Ovary (tissue), 3 donors: Measurements from ENCODE around the gene SLC24A4.

Experiments
- CTCF ChIP-seq, 3 donors: fragments of 450-650 bp in 2 of 3; fragments of 200-600 bp in 1 of 3; IDR thresholded peaks; one replicate each; pipeline versions ENCODE4 v1.5.1 to v1.8.0; 2016 to 2022; ENCODE audit warnings: antibody characterized with exemption in 3 of 3, mild to moderate bottlenecking in 1 of 3
- EP300 ChIP-seq: sonication (generic); formaldehyde crosslinking; IDR thresholded peaks from one replicate; pipeline ENCODE4 v1.6.1; 2017; ENCODE audit warnings: antibody characterized with exemption
- POLR2A ChIP-seq: fragments of 450-650 bp; IDR thresholded peaks from one replicate; pipeline ENCODE4 v1.6.1; 2017; ENCODE audit warnings: antibody characterized with exemption, mild to moderate bottlenecking, moderate library complexity
- donor health status: DM: no; HTN: no; CAD: no.

- TF ChIP-seq CTCF (IDR thresholded peaks at IDR 0.05) (no peak), POLR2A (no peak), EP300 (no peak)
Observed at GRCh38 chr14:92292673-92293072, 30.3 kb upstream of the SLC24A4 start.
